ENCODE measurements around the gene GFM1.

DNA sequence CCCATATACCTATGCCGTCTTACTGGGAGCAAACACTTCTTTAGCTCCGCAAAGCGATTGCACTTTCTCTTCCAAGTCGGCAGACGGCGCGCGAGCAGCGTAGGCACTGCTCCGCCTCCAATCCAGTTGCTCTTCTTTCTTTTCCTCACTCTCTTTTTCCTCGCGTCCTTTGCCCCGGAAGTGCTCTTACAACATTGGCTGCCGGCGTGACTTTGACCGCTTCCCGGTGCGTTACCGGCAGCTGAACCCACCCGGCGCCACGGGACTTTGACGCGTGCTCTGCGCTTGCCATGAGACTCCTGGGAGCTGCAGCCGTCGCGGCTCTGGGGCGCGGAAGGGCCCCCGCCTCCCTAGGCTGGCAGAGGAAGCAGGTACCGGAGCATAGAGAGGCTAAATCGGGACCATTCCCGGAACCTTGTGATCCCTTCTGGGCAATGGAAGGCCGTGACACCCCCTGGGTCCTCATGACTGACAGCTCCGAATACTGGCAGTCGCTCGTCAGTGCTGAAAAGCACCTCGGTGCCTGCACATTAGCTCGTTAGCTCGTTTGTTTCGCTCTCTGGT, at the start of gene GFM1:
- TF ChIP-seq, protein P1, sequence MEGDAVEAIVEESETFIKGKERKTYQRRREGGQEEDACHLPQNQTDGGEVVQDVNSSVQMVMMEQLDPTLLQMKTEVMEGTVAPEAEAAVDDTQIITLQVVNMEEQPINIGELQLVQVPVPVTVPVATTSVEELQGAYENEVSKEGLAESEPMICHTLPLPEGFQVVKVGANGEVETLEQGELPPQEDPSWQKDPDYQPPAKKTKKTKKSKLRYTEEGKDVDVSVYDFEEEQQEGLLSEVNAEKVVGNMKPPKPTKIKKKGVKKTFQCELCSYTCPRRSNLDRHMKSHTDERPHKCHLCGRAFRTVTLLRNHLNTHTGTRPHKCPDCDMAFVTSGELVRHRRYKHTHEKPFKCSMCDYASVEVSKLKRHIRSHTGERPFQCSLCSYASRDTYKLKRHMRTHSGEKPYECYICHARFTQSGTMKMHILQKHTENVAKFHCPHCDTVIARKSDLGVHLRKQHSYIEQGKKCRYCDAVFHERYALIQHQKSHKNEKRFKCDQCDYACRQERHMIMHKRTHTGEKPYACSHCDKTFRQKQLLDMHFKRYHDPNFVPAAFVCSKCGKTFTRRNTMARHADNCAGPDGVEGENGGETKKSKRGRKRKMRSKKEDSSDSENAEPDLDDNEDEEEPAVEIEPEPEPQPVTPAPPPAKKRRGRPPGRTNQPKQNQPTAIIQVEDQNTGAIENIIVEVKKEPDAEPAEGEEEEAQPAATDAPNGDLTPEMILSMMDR (IDR thresholded peaks at IDR 0.05) = peak; percentile 55 to 87 (median 76)
- peak in 2 of 4 donors; percentile 21 to 35 for TF ChIP-seq POLR2A (IDR thresholded peaks at IDR 0.05)

Data from esophagus squamous epithelium (tissue), 4 donors.